Ascending aorta (tissue), 2 donors: ENCODE measurements around the gene BCAS1. TPM values are rescaled to one million over a fixed set of nuclear protein-coding genes. Genes with fewer than 3 reads are reported as not detected.

Source experiments
- DNase-seq, 2 donors: peaks; one replicate each; pipeline ENCODE4 v3.0.0-alpha.2; 2019; ENCODE audit warnings: low spot score in 2 of 2
- H3K27ac ChIP-seq, 2 donors: fragments of 200-600 bp; sonication (generic); one replicate each; pipeline ENCODE4 v1.5.1; 2016 to 2017; ENCODE audit warnings: mild to moderate bottlenecking in 1 of 2
- H3K27me3 ChIP-seq: fragments of 200-600 bp; sonication (generic); one replicate; pipeline ENCODE4 v1.5.1; 2017
- H3K36me3 ChIP-seq, 2 donors: fragments of 200-600 bp; sonication (generic); one replicate each; pipeline ENCODE4 v1.5.1; 2016
- H3K4me1 ChIP-seq, 2 donors: fragments of 200-600 bp; sonication (generic); one replicate each; pipeline ENCODE4 v1.5.1; 2016 to 2017; ENCODE audit warnings: mild to moderate bottlenecking in 1 of 2
- H3K4me3 ChIP-seq, 2 donors: fragments of 200-600 bp; sonication (generic); one replicate each; pipeline ENCODE4 v1.5.1; 2016 to 2017; ENCODE audit warnings: mild to moderate bottlenecking in 1 of 2
- H3K9me3 ChIP-seq, 2 donors: fragments of 200-600 bp; sonication (generic); one replicate each; pipeline ENCODE4 v1.5.1; 2016
- CTCF ChIP-seq, 3 experiments: fragments of 200-600 bp in 2 of 3; fragments of 450-650 bp in 1 of 3; sonication (generic) in 2 of 3; IDR thresholded peaks; one replicate each; pipeline ENCODE4 v1.5.1; 2016 to 2019; ENCODE audit warnings: antibody characterized with exemption in 3 of 3, mild to moderate bottlenecking in 1 of 3, moderate library complexity in 1 of 3
- intact Hi-C: fragments of 100-400 bp; cut with DNase I; formaldehyde crosslinking; loops from one replicate; pipeline ENCODE4 v1.15.1; 2023
- total RNA-seq: library from RNA; depleted of rRNA; stranded (reverse); fragments of >200 nt; gene quantifications from one replicate; pipeline ENCODE4 v1.1.0, GENCODE V29; 2016

BCAS1 gene
- total RNA-seq, 1 donor from 2014 or later = not detected

GRCh38 chr20:54110457-54110856, 40.1 kb upstream of the BCAS1 start:
- intact Hi-C loops = no loop called here
- no peak for TF ChIP-seq CTCF (IDR thresholded peaks at IDR 0.05)
- no peaks in the 10 kb centered on the region for H3K27me3 ChIP-seq
- H3K27ac ChIP-seq = no peak overlapping the region
- DNase-seq = no peak
- no peaks in the 10 kb centered on the region for H3K4me1 ChIP-seq
- no peaks in the 10 kb centered on the region for H3K9me3 ChIP-seq
- H3K4me3 ChIP-seq = no peak overlapping the region
- H3K36me3 ChIP-seq = no peaks in the 10 kb centered on the region

GRCh38 chr20:54110041-54110440, 39.6 kb upstream of the BCAS1 start:
- Histone ChIP-seq H3K36me3 (no peaks in the 10 kb centered on the region), H3K27me3 (no peaks in the 10 kb centered on the region), H3K9me3 (no peaks in the 10 kb centered on the region), H3K27ac (no peak overlapping the region), H3K4me1 (no peaks in the 10 kb centered on the region), H3K4me3 (no peak overlapping the region)
- TF ChIP-seq CTCF (IDR thresholded peaks at IDR 0.05) = no peak
- intact Hi-C loops = no loop called here
- no peak for DNase-seq

- no peak for TF ChIP-seq CTCF (IDR thresholded peaks at IDR 0.05)
- Histone ChIP-seq H3K9me3 (no peaks in the 10 kb centered on the region), H3K4me1 (no peaks in the 10 kb centered on the region), H3K27me3 (no peaks in the 10 kb centered on the region), H3K27ac (no peak overlapping the region), H3K36me3 (no peaks in the 10 kb centered on the region), H3K4me3 (no peak overlapping the region)
- no peak for DNase-seq
- intact Hi-C loops = no loop called here
Measured at GRCh38 chr20:54108817-54109216, 38.4 kb upstream of the BCAS1 start.

DNA sequence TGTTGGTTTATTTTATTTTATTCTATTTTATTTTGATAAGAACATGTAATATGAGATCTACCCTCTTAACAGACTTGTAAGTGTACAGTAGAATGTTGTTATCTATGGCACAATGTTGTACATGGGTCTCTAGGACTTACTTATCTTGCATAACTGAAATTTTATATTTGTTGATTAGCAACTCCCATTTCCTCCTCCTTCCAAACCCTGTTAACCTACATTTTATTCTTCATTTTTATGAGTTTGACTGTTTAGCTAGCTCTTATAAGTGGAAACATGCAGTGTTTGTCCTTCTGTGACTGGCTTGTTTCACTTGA, 37.9 kb upstream of the BCAS1 start:
- Histone ChIP-seq H3K27ac (no peak overlapping the region), H3K27me3 (no peaks in the 10 kb centered on the region), H3K4me3 (no peak overlapping the region), H3K9me3 (no peaks in the 10 kb centered on the region), H3K36me3 (no peaks in the 10 kb centered on the region), H3K4me1 (no peaks in the 10 kb centered on the region)
- TF ChIP-seq CTCF (IDR thresholded peaks at IDR 0.05) = no peak
- no peak for DNase-seq
- intact Hi-C loops = no loop called here

GRCh38 chr20:54107600-54108325, 37.4 kb upstream of the BCAS1 start:
- Histone ChIP-seq H3K27me3 (no peaks in the 10 kb centered on the region), H3K36me3 (no peaks in the 10 kb centered on the region), H3K27ac (no peak overlapping the region), H3K9me3 (no peaks in the 10 kb centered on the region), H3K4me1 (no peaks in the 10 kb centered on the region), H3K4me3 (no peak overlapping the region)
- TF ChIP-seq CTCF (IDR thresholded peaks at IDR 0.05) = no peak
- DNase-seq = no peak
- intact Hi-C loops = no loop called here

GRCh38 chr20:54107181-54107580, 36.8 kb upstream of the BCAS1 start:
- intact Hi-C loops = no loop called here
- Histone ChIP-seq H3K4me3 (no peak overlapping the region), H3K27me3 (no peaks in the 10 kb centered on the region), H3K9me3 (no peaks in the 10 kb centered on the region), H3K36me3 (no peaks in the 10 kb centered on the region), H3K27ac (no peak overlapping the region), H3K4me1 (no peaks in the 10 kb centered on the region)
- no peak for TF ChIP-seq CTCF (IDR thresholded peaks at IDR 0.05)
- DNase-seq = no peak
